ENCODE data around the gene LEPROT. TPM values are rescaled to one million over a fixed set of nuclear protein-coding genes. Genes with fewer than 3 reads are reported as not detected.

The LEPROT gene
- total RNA-seq, 1 donor from 2014 or later = 107 TPM

DNA sequence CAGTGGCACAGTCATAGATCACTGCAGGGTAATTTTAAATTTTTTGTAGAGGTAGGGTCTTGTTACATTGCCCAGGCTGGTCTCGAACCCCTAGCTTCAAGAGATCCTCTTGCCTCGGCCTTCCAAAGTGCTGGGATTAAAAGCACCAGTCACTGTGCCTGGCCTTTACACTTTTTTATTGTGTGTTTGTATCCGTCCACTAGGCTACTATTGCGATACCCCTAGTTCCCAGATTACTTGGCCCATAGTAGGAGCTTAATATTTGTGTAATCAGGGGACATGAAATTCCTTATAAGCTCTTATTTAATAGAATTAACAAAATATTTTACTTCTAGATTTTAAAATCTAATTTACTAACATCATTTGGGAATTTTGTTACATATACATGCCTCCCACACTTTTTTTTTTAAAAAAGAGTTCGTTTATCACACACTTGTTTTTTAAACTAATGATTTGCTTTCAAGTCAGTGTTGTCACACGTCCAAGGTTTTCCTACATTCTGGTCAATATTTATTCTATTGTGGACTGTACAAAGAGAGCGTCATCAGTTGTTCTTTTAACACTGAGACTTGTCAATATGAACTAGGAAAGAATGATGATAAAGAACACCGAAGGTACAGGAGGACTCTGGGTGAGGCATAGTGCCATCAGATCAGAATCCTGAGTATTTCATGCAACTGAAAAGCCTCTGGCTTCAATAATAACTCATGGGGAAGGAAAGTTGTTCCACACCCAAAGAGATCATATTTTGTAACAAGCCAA is 63.7 kb downstream of the LEPROT start:
- no peak for DNase-seq
- no peaks in the 10 kb centered on the region for H3K4me1 ChIP-seq
- TF ChIP-seq, protein P1, sequence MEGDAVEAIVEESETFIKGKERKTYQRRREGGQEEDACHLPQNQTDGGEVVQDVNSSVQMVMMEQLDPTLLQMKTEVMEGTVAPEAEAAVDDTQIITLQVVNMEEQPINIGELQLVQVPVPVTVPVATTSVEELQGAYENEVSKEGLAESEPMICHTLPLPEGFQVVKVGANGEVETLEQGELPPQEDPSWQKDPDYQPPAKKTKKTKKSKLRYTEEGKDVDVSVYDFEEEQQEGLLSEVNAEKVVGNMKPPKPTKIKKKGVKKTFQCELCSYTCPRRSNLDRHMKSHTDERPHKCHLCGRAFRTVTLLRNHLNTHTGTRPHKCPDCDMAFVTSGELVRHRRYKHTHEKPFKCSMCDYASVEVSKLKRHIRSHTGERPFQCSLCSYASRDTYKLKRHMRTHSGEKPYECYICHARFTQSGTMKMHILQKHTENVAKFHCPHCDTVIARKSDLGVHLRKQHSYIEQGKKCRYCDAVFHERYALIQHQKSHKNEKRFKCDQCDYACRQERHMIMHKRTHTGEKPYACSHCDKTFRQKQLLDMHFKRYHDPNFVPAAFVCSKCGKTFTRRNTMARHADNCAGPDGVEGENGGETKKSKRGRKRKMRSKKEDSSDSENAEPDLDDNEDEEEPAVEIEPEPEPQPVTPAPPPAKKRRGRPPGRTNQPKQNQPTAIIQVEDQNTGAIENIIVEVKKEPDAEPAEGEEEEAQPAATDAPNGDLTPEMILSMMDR (IDR thresholded peaks at IDR 0.05) = no peak
- intact Hi-C loops (cut with DNase I) = no loop called here
- H3K36me3 ChIP-seq = no peaks in the 10 kb centered on the region
- H3K27me3 ChIP-seq = no peaks in the 10 kb centered on the region
- ATAC-seq = no peak
- H3K4me3 ChIP-seq = no peak overlapping the region
- no peaks in the 10 kb centered on the region for H3K9me3 ChIP-seq
- no peak overlapping the region for H3K27ac ChIP-seq

Other genes with a start within 250 kb of the LEPROT start
- gene DNAJC6, start 111.1 kb upstream of the LEPROT start, total RNA-seq = 6.6 TPM
- gene LEPR, start within 50 bp of the LEPROT start, total RNA-seq = 38.0 TPM

All from upper lobe of right lung (tissue), 1 donor.